SIG-M5 treated with dmso at 0.1 percent for 504 hours (cell line): ENCODE measurements around the gene GYS1.
"Not testable (repeated sequence)": the region's sequence is repeated elsewhere in the genome, so short reads cannot be mapped to it uniquely, and the experiment has no call there.

Experiments
- DNase-seq: peaks from one replicate; lab custom pipeline; 2025; ENCODE audit not compliant: unreplicated experiment; lab: John Stamatoyannopoulos, UW

GYS1 gene

DNA sequence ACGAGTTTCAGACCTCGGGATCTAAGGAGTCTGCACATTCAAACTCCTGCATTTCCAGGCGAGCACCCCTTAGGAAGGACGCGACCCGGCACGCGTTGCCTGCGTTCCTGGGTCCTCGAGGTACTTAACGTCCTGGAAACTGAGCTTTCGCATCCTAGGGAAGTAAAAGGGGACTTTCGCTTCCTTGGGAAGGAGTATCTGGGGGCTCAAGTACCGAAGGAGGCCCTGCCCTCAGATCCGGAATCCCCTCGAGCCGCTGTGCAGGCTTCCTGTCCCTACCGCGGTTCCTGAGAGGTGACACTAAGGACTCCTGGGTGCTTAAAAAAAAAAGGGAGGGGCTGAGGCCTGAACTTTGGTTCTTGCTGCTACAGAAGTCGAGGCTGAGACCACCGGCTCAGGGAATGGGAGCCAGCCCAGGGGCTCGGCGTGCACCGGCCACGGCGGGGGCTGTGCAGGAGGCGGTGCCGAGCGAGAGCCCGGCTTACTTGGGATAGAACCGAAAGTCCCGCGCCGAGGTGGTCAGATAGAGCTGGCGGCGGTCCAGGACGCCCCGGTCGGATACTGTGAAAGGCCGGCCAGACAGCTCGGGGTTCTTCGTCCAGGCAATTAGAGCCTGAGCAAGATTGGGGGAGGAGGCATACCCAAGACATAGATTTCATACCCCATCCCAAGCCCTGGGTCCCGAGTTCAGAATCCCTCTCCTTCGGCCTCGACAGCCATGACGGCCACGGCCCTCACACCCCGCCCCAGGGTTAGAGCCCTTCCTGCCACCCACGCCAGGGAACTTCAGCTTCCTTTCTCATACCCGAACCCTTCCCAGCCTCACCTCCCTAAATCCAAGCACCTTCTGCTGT is 25.5 kb upstream of the GYS1 start:
- not testable (repeated sequence) for DNase-seq

DNA sequence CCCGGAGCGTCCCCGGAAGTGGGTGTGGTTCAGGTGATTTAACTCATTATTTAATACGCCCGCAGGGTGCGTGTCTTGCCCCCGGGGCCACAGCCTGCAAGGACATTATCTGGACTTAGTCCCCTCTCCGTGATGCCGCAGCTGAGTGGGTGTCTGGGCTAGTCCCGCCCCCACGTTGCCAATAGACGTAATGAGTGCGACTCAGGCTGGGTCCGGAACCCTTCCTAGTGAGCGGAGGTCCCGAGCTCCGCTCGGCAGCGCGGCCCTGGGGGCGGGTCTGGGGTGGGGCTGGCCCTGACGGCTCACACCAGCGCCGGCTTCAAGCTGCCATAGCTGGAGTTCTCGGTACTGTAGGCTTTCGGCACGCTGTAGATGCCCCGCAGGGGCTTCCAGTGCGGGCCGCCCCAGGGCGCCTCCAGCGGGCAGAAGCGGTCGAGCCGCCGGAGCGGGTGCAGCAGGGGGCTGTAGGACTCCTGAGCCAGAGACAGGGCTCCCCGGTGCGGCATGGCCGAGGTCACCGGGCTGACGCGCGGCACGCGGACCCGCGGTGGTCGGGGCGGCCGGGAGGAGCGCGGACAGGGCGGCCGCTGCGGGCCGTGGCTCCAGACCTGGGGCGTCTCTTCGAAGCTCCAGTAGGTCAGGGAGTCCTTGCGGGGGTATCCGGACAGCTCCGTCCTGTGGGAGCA is 24.7 kb upstream of the GYS1 start:
- DNase-seq: peak; percentile 66

- DNase-seq: no peak
Measured at GRCh38 chr19:49017041-49017665, 24.0 kb upstream of the GYS1 start, which contains the start of gene LHB. LHB (minus strand) TSS chr19:49017091; CDS start chr19:49017081, 10 bp downstream.

- no peak for DNase-seq
Measured at GRCh38 chr19:49016067-49016839, 23.1 kb upstream of the GYS1 start.

DNA sequence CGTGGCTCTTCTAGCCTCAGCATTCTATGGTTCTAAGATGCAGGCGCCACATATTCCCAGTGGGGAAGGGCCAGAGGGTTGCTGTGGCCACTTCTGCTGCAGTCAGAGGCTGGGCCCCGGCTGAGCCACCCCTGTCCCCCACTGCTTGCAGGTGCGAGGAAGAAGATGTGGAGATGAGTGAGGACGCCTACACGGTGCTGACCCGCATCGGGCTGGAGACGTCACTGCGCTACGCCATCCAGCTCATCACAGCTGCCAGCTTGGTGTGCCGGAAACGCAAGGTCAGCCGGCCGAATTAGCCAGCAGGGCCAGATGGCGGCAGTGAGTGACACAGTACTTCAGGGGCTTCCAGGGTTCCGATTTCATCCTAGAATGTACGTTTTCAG is 21.8 kb upstream of the GYS1 start:
- no peak for DNase-seq

DNA sequence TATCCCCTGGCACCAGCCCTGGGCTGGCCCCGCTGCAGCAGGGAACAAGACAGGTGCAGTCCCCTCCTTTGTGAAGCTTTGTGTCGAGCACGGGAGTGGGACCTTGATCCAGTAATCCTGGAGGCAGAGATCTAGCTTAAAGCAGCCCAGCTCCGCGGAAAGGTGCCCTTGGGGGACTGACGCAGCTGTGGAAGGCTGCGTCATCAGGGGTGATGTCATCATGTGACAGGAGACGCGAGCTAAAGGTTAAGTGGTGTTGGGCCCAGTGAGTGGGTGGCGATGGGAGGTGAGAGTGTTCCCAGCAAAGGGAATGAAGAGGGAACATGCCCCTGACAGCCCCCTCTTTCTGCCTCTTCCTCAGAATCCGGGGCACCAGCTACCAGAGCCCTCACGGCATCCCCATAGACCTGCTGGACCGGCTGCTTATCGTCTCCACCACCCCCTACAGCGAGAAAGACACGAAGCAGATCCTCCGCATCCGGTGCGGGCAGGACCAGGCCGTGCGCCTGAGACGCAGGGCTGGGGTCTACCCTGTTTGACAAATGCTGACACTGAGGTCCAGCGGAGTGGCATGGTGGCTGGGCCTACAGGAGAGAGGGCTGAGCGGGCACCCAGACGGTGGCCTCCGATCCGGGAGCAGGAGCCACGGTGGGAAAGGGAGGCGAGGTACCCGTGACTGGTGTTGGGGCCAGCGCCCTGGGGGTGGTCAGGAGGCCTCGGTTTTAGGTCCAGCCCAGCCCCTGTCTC is 21.2 kb upstream of the GYS1 start:
- no peak for DNase-seq

DNA sequence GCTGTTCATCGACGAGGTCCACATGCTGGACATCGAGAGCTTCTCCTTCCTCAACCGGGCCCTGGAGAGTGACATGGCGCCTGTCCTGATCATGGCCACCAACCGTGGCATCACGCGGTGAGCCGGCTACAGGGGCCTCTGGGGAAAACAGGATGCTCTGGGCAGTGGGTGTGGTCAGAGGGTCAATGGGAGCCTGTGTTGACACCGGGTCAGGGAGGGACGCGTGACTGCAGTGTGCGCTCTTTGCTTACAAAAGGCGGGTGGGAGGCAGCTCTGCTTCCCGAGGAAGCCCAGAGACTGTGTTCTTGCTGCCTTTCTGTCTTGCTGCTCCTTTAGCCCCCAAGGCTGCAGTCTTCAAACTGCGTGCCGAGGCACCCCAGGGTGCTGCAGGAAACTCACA is 18.1 kb upstream of the GYS1 start:
- DNase-seq: no peak

GRCh38 chr19:49010453-49010852 is 17.3 kb upstream of the GYS1 start:
- no peak for DNase-seq

DNA sequence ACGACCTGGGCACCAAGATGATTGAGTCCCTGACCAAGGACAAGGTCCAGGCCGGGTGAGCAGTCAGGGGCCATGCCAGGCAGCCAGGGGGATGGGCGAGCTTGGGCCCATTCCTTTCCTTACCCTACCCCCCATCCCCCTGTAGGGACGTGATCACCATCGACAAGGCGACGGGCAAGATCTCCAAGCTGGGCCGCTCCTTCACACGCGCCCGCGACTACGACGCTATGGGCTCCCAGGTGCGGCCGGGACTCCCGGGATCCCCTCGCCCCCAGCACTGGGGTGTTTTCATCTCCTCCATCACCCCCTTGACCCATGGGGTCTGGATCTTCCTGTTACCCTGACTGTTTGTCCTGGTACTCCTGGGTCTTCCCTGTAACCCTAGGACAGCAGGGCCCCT is 16.7 kb upstream of the GYS1 start:
- no peak for DNase-seq

DNA sequence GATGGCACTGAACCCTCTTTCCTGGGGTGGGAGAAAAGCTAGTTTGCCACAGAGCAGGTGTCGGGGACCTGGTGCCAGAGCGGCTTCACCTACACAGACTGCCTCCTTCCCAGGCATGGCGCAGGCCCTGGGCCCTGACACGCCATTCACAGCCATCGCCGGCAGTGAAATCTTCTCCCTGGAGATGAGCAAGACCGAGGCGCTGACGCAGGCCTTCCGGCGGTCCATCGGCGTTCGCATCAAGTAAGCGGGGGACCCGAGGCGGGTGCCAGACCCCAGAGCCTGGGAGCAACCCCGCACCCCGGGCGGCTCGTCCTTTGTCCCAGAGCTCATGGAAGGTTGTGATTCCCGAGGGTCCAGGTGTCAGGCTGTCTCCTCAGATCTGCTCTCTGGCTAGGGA is 13.8 kb upstream of the GYS1 start:
- DNase-seq: no peak

DNA sequence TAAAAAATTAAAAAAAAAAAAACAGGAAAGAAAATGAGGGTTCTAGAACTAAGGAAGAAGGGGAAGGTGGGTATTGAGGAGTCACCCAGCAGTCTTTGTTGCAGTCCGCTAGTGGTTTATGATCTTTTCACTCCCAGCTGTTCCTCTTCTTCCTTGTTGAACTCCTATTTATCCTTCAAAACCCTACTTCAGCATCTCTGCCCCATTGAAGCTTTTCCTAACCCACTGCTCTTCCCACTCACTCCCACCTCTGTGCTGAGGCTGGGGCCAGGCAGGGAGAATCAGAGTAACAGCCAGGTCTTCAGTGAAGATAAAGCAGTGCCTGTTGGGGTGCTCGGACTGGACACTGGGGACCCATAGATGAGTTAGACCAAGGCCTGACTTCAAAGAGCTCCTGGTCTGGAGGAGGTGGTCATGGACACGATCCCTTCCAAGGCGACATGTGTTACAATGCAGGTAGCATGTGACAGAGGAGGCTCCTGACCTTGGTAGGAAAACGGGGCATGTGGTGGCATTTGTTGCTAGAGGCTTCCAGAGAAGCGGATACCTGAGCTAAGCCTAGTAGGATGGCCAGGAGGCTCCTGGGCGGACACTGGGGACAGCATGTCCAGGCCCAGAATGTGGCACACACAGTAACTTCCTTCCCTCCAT is 12.0 kb upstream of the GYS1 start:
- no peak for DNase-seq

DNA sequence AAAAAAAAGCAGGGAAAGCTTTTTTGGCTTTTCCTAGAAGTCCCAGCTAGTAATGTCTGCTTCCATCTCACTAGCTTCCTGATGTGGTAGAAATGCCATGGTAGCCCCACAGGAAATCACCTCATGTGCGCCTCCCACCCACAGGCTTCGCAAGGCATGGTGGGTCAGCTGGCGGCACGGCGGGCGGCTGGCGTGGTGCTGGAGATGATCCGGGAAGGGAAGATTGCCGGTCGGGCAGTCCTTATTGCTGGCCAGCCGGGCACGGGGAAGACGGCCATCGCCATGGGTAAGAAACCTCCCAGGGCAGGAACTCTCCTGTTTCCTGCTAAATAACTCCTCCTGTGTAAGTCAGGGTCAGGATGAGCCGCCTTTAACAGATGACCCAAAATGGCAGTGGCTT is 11.0 kb upstream of the GYS1 start:
- no peak for DNase-seq

- DNase-seq: peak; percentile 70
Measured at GRCh38 chr19:48999481-49000325, 6.6 kb upstream of the GYS1 start.

DNA sequence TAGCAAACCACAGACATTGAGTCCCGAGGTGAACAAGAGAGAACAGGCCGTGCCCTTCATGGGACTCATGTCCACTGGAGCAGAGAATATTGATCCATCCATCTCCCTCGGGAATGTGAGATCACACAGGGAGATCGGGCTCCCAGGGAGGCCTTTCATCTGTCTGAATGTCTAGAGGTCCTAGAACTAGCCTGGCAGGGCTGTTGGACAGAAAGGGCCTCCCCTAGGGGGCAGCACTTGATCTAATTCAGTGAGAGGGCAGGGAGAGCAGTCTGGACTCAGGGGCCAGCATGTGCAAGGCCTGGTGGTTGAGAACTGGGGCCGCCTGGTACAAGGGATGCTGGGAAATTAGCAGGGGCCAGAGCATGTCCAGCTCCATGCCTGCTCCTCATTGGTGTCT is 4.9 kb upstream of the GYS1 start:
- peak; percentile 60 for DNase-seq

- DNase-seq: no peak
Measured at GRCh38 chr19:48994035-48994386, 902 bp upstream of the GYS1 start.

DNA sequence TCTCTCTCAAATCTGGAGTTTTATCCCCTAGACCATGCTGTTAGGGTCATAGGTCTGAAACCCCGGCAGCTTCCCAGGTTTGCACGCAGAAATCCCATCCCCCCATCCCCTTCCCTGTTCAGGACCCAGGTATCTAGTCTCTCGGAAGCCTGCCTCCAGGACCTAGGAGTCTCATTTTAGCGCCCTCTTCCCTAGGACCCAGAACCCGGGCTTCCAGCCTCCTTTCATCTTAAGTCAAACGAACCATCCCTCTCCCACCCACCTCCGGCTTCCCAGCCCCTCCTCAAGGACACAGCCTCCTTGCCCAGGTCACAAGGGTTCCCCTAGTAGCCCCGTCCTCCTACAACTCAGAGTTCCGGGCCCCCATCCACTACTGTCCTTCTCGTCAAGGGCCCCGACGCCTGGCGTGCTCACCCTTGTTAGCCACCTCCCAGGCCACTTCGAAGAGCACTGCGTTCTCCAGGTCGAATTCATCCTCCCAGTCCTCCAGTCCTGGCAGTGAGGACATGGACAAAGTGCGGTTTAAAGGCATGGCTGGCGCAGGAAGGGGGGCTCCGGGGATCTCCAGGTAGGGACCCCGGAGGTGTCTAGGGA is 431 bp downstream of the GYS1 start:
- peak; percentile 43 for DNase-seq

GRCh38 chr19:48991873-48992580 is 1.1 kb downstream of the GYS1 start:
- peak; percentile 55 for DNase-seq

- DNase-seq: no peak
Measured at GRCh38 chr19:48991011-48991609, 2.0 kb downstream of the GYS1 start.
